MM.1S (cell line): Measurements from ENCODE around the gene MAD1L1.

ENCODE experiments used
- DNase-seq: peaks from one replicate; pipeline ENCODE4 v3.0.0-alpha.2; 2015
- H2AFZ ChIP-seq: fragments of 300-600 bp; sonication (generic); 2 replicates; pipeline ENCODE4 v1.6.0; 2016; ENCODE audit warnings: antibody characterized with exemption, low read length
- H3F3A ChIP-seq: fragments of 300-600 bp; sonication (generic); 2 replicates; pipeline ENCODE4 v1.6.1; 2016; ENCODE audit warnings: mild to moderate bottlenecking, antibody characterized with exemption, low read length, moderate library complexity, mixed read lengths; ENCODE audit not compliant: insufficient read depth
- H3K27ac ChIP-seq: fragments of 300-600 bp; sonication (generic); 2 replicates; pipeline ENCODE4 v1.5.1; 2016; ENCODE audit warnings: mild to moderate bottlenecking, low read length
- H3K27me3 ChIP-seq: fragments of 300-600 bp; sonication (generic); replicated peaks from 2 replicates; pipeline ENCODE4 v1.6.0; 2016; ENCODE audit warnings: low read length; ENCODE audit not compliant: insufficient read depth
- H3K36me3 ChIP-seq: fragments of 300-600 bp; sonication (generic); replicated peaks from 2 replicates; pipeline ENCODE4 v1.6.1; 2016; ENCODE audit warnings: mild to moderate bottlenecking, low read length, mixed read lengths; ENCODE audit not compliant: insufficient read depth
- H3K4me1 ChIP-seq: fragments of 300-600 bp; sonication (generic); 2 replicates; pipeline ENCODE4 v1.6.1; 2016; ENCODE audit warnings: low read length, mixed read lengths
- H3K4me2 ChIP-seq: fragments of 300-600 bp; sonication (generic); 2 replicates; pipeline ENCODE4 v1.6.0; 2016; ENCODE audit warnings: low read depth, low read length
- H3K4me3 ChIP-seq: fragments of 300-600 bp; sonication (generic); 2 replicates; pipeline ENCODE4 v1.5.1; 2016; ENCODE audit warnings: low read length, mixed read lengths
- H3K79me2 ChIP-seq: fragments of 300-600 bp; sonication (generic); 2 replicates; pipeline ENCODE4 v1.6.1; 2016; ENCODE audit warnings: mixed run types, low read length, mixed read lengths
- H3K9ac ChIP-seq: fragments of 300-600 bp; sonication (generic); 2 replicates; pipeline ENCODE4 v1.6.1; 2016; ENCODE audit warnings: low read length, mixed read lengths
- H3K9me2 ChIP-seq: fragments of 300-600 bp; sonication (generic); replicated peaks from 2 replicates; pipeline ENCODE4 v1.6.1; 2016; ENCODE audit warnings: mild to moderate bottlenecking, low read length, mixed read lengths; ENCODE audit not compliant: insufficient read depth
- H3K9me3 ChIP-seq: fragments of 300-600 bp; sonication (generic); replicated peaks from 2 replicates; pipeline ENCODE4 v1.6.1; 2016; ENCODE audit warnings: mild to moderate bottlenecking, low read length, mixed read lengths; ENCODE audit not compliant: insufficient read depth
- H4K20me1 ChIP-seq: fragments of 300-600 bp; sonication (generic); 2 replicates; pipeline ENCODE4 v1.6.1; 2016; ENCODE audit warnings: mild to moderate bottlenecking, low read length, moderate library complexity, mixed read lengths; ENCODE audit not compliant: insufficient read depth
- EZH2 ChIP-seq: fragments of 300-600 bp; sonication (generic); optimal IDR thresholded peaks from 2 replicates; pipeline ENCODE3; 2017; ENCODE audit warnings: low read depth, mild to moderate bottlenecking, antibody characterized with exemption, low read length, mixed read lengths
- EZH2phosphoT487 ChIP-seq: fragments of 300-600 bp; sonication (generic); IDR thresholded peaks from 2 replicates; pipeline ENCODE4 v1.6.1; 2018; ENCODE audit warnings: antibody characterized with exemption, low read length
- TF ChIP-seq, protein P1 (sequence below): fragments of 300-600 bp; sonication (generic); IDR thresholded peaks from 2 replicates; pipeline ENCODE4 v1.5.1; 2016; ENCODE audit warnings: antibody characterized with exemption, low read length, mixed read lengths

The MAD1L1 gene

DNA sequence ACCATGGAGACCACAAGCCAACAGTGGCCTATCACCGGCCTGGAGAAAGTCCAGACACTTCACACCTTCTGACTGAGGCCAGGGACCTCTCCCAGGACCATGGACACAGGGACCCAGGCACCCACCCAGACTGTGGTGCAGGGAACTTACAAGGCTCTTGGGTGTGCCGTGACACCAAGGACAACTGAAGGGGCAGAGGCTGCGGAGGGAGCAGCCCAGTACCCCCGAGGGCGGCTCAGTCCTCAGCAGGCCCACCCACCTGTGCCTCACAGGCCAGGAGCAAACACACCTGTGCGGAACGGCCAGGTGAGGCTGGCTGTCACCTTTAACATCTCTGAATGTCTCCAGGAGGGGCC, 182.3 kb downstream of the MAD1L1 start:
- Histone ChIP-seq H4K20me1 (no peaks in the 10 kb centered on the region), H3F3A (no peaks in the 10 kb centered on the region), H3K9ac (no peak overlapping the region), H3K79me2 (no peaks in the 10 kb centered on the region), H3K27ac (no peak overlapping the region), H3K36me3 (no peaks in the 10 kb centered on the region), H3K9me3 (no peaks in the 10 kb centered on the region), H3K4me2 (no peak overlapping the region), H3K9me2 (no peaks in the 10 kb centered on the region), H2AFZ (no peak overlapping the region), H3K4me3 (no peak overlapping the region), H3K27me3 (no peaks in the 10 kb centered on the region), H3K4me1 (no peaks in the 10 kb centered on the region)
- DNase-seq: no peak
- TF ChIP-seq, protein P1, sequence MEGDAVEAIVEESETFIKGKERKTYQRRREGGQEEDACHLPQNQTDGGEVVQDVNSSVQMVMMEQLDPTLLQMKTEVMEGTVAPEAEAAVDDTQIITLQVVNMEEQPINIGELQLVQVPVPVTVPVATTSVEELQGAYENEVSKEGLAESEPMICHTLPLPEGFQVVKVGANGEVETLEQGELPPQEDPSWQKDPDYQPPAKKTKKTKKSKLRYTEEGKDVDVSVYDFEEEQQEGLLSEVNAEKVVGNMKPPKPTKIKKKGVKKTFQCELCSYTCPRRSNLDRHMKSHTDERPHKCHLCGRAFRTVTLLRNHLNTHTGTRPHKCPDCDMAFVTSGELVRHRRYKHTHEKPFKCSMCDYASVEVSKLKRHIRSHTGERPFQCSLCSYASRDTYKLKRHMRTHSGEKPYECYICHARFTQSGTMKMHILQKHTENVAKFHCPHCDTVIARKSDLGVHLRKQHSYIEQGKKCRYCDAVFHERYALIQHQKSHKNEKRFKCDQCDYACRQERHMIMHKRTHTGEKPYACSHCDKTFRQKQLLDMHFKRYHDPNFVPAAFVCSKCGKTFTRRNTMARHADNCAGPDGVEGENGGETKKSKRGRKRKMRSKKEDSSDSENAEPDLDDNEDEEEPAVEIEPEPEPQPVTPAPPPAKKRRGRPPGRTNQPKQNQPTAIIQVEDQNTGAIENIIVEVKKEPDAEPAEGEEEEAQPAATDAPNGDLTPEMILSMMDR: no peak
- TF ChIP-seq EZH2phosphoT487: no peak
- no peak for TF ChIP-seq EZH2

DNA sequence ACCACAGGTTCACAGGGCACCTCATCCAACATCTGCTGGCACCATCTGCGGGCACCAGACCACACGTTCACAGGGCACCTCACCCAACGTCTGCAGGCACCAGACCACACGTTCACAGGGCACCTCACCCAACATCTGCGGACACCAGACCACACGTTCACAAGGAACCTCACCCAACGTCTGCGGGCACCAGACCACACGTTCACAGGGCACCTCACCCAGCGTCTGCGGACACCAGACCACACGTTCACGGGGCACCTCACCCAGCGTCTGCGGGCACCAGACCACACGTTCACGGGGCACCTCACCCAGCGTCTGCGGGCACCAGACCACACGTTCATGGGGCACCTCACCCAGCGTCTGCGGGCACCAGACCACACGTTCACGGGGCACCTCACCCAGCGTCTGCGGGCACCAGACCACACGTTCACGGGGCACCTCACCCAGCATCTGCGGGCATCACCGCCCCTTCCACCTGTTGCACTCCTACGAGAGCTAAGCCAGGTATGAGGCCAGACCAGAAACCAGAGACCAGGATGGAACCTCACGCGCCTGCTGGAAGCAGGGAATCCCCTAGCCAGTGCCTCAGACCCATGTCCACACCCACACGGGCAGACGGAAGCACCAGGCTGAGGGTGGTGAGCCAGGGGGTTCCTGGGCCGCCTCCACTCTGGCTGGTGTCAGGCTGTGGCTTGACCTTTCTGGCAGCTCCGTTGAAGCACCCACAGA, 182.8 kb downstream of the MAD1L1 start:
- H3K27ac ChIP-seq: no peak overlapping the region
- no peak overlapping the region for H3K4me2 ChIP-seq
- H3K9ac ChIP-seq: no peak overlapping the region
- no peak for TF ChIP-seq EZH2
- TF ChIP-seq EZH2phosphoT487: no peak
- TF ChIP-seq, protein P1: no peak
- H3K4me3 ChIP-seq: no peak overlapping the region
- H3K36me3 ChIP-seq: no peaks in the 10 kb centered on the region
- no peaks in the 10 kb centered on the region for H3K4me1 ChIP-seq
- H3K27me3 ChIP-seq: no peaks in the 10 kb centered on the region
- DNase-seq: no peak
- H3F3A ChIP-seq: no peaks in the 10 kb centered on the region
- no peaks in the 10 kb centered on the region for H3K9me3 ChIP-seq
- no peaks in the 10 kb centered on the region for H3K9me2 ChIP-seq
- no peaks in the 10 kb centered on the region for H3K79me2 ChIP-seq
- no peak overlapping the region for H2AFZ ChIP-seq
- H4K20me1 ChIP-seq: no peaks in the 10 kb centered on the region

GRCh38 chr7:2049111-2049781, 183.5 kb downstream of the MAD1L1 start:
- Histone ChIP-seq H3K27me3 (no peaks in the 10 kb centered on the region), H3K9me2 (no peaks in the 10 kb centered on the region), H2AFZ (no peak overlapping the region), H3K4me1 (no peaks in the 10 kb centered on the region), H3K9ac (no peak overlapping the region), H3K4me3 (no peak overlapping the region), H3K4me2 (no peak overlapping the region), H3K79me2 (no peaks in the 10 kb centered on the region), H3K36me3 (no peaks in the 10 kb centered on the region), H3F3A (no peaks in the 10 kb centered on the region), H4K20me1 (no peaks in the 10 kb centered on the region), H3K9me3 (no peaks in the 10 kb centered on the region), H3K27ac (no peak overlapping the region)
- TF ChIP-seq EZH2phosphoT487 (no peak), EZH2 (no peak)
- TF ChIP-seq, protein P1: no peak
- DNase-seq: no peak
